OCI-LY7 (cell line): ENCODE results near the gene NAGPA.

Source experiments
- EZH2phosphoT487 ChIP-seq: fragments of 200-600 bp; sonication (generic); IDR thresholded peaks from 2 replicates; pipeline ENCODE4 v1.6.1; 2018; ENCODE audit warnings: low read depth, borderline replicate concordance, mild to moderate bottlenecking, mixed run types, antibody characterized with exemption, low read length, moderate library complexity, mixed read lengths
- TF ChIP-seq, protein P1 (sequence below): fragments of 200-600 bp; sonication (generic); conservative IDR thresholded peaks from 2 replicates; pipeline ENCODE4 v1.5.1; 2014; ENCODE audit warnings: mild to moderate bottlenecking, antibody characterized with exemption, low read length, moderate library complexity, mixed read lengths

- TF ChIP-seq, protein P1, sequence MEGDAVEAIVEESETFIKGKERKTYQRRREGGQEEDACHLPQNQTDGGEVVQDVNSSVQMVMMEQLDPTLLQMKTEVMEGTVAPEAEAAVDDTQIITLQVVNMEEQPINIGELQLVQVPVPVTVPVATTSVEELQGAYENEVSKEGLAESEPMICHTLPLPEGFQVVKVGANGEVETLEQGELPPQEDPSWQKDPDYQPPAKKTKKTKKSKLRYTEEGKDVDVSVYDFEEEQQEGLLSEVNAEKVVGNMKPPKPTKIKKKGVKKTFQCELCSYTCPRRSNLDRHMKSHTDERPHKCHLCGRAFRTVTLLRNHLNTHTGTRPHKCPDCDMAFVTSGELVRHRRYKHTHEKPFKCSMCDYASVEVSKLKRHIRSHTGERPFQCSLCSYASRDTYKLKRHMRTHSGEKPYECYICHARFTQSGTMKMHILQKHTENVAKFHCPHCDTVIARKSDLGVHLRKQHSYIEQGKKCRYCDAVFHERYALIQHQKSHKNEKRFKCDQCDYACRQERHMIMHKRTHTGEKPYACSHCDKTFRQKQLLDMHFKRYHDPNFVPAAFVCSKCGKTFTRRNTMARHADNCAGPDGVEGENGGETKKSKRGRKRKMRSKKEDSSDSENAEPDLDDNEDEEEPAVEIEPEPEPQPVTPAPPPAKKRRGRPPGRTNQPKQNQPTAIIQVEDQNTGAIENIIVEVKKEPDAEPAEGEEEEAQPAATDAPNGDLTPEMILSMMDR: no peak
- TF ChIP-seq EZH2phosphoT487: no peak
These were observed 2.1 kb downstream of the NAGPA start for GRCh38 chr16:5031601-5032000.
